Natural killer cell (primary cell): Measurements from ENCODE around the gene KCNB1. TPM values are rescaled to one million over a fixed set of nuclear protein-coding genes. Genes with fewer than 3 reads are reported as not detected.
"Not testable (repeated sequence)": the region's sequence is repeated elsewhere in the genome, so short reads cannot be mapped to it uniquely, and the experiment has no call there.

ENCODE experiments used
- ATAC-seq, 3 donors: fragments of 150-1000 bp in 2 of 3; fragments of 200-7000 bp in 1 of 3; cut with Tn5 transposase; 1 replicate in 1 of 3; 2 replicates in 2 of 3; pipeline ENCODE4 v1.10.0; 2021; ENCODE audit warnings: mild to moderate bottlenecking in 2 of 3, moderate library complexity in 2 of 3
- DNase-seq, 2 donors: peaks; one replicate each; pipeline versions ENCODE4 v3.0.0 to v3.0.0-alpha.2; 2013 to 2021; ENCODE audit warnings: mixed read lengths in 1 of 2
- H3K27ac ChIP-seq: one replicate; pipeline ENCODE4 v1.5.1; 2013; ENCODE audit warnings: mild to moderate bottlenecking, low read length
- H3K27me3 ChIP-seq: one replicate; pipeline ENCODE4 v1.6.1; 2013; ENCODE audit warnings: low read length; ENCODE audit not compliant: control insufficient read depth, insufficient read depth
- H3K36me3 ChIP-seq: one replicate; pipeline ENCODE4 v1.6.1; 2013; ENCODE audit warnings: low read length; ENCODE audit not compliant: control insufficient read depth, insufficient read depth
- H3K4me1 ChIP-seq: one replicate; pipeline ENCODE4 v1.6.1; 2013; ENCODE audit warnings: low read length; ENCODE audit not compliant: control insufficient read depth, insufficient read depth
- H3K4me3 ChIP-seq: one replicate; pipeline ENCODE4 v1.5.1; 2013; ENCODE audit warnings: low read length
- H3K9me3 ChIP-seq: one replicate; pipeline ENCODE4 v1.6.1; 2013; ENCODE audit warnings: low read length; ENCODE audit not compliant: control insufficient read depth, insufficient read depth
- H3K27ac Mint-ChIP-seq, 2 donors: one replicate each; pipeline ENCODE4 v1.8.0; 2022; ENCODE audit warnings: mild to moderate bottlenecking in 2 of 2, mixed read lengths in 2 of 2, moderate library complexity in 1 of 2
- H3K27me3 Mint-ChIP-seq, 2 donors: one replicate each; pipeline ENCODE4 v1.8.0; 2022; ENCODE audit warnings: low read depth in 2 of 2, mixed read lengths in 2 of 2
- H3K36me3 Mint-ChIP-seq: one replicate; pipeline ENCODE4 v1.8.0; 2022; ENCODE audit warnings: mixed read lengths
- H3K4me1 Mint-ChIP-seq, 2 donors: one replicate each; pipeline ENCODE4 v1.8.0; 2022; ENCODE audit warnings: mixed read lengths in 2 of 2
- H3K4me3 Mint-ChIP-seq: one replicate; pipeline ENCODE4 v1.8.0; 2022; ENCODE audit warnings: mild to moderate bottlenecking, moderate library complexity, mixed read lengths
- H3K9me3 Mint-ChIP-seq, 2 donors: one replicate each; pipeline ENCODE4 v1.8.0; 2022; ENCODE audit warnings: mixed read lengths in 2 of 2
- WGBS: methylation state at CpG from one replicate; pipeline ENCODE4 v1.1.7; 2013; ENCODE audit warnings: missing lambda C conversion rate; ENCODE audit not compliant: insufficient coverage; 5-methylcytosine and 5-hydroxymethylcytosine counted together
- intact Hi-C: fragments of 100-400 bp; cut with micrococcal nuclease; formaldehyde crosslinking; loops from one replicate; pipeline ENCODE4 v1.14.2; 2022
- total RNA-seq, 4 donors: library from RNA; stranded (reverse); fragments of 120-200 nt in 1 of 4; gene quantifications; one replicate each; pipeline versions ENCODE4 v1.2.3 to v1.2.4, GENCODE V29; 2013 to 2022
- TF ChIP-seq, protein P1 (sequence below): fragments of 200-600 bp; IDR thresholded peaks from one replicate; pipeline ENCODE4 v1.8.0; 2022; ENCODE audit warnings: antibody characterized with exemption

KCNB1 gene
- total RNA-seq, 3 donors from 2014 or later (not counting 1 experiment from before 2014, with no cell fraction given), result 0.09 TPM; not detected in 2

DNA sequence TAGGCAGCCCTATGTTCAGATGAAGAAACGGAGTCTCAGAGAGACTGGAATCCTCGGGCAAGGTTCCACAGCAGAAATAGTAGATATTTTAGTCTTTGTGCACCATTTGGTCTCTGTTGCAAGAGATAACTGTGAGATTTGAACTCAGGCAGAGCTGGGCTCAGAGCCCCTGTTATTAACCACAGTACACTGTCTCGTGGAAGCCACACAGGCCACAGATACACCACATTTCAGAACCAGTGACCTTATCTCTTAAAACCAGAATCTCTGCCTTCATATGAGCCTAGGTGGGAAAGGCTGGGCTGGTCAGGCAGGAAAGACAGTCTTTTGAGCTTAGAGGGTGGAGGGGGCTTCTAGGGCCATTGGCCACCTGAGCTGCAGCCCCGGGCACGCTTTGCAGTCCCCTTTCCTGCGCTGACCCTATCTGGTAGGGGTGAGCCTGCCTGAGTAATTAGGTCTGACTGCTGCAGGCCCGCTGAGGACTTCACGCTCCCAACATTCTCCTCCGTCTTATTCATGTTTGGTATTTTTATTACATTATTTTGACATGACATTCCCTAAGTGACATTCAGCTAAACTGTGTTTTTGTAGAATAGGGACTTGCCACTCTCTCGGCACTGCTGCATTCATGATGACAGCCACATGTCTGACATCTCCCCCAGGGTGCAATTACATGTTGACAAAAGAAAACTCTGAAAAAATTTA lies 71.1 kb downstream of the KCNB1 start:
- Mint-ChIP-seq H3K4me3 (no peak overlapping the region), H3K27me3 (peaks cover 17 to 40% of the 10 kb centered on the region in 2 donors), H3K9me3 (no peaks in the 10 kb centered on the region), H3K4me1 (no peaks in the 10 kb centered on the region), H3K36me3 (no peaks in the 10 kb centered on the region), H3K27ac (no peak overlapping the region)
- Histone ChIP-seq H3K4me3 (no peak overlapping the region), H3K27me3 (no peaks in the 10 kb centered on the region), H3K36me3 (no peaks in the 10 kb centered on the region), H3K4me1 (no peaks in the 10 kb centered on the region), H3K27ac (no peak overlapping the region), H3K9me3 (no peaks in the 10 kb centered on the region)
- DNase-seq, result no peak
- 75% methylated on average over 7 of the region's 10 CpGs for WGBS
- intact Hi-C loops, result no loop called here
- ATAC-seq, result no peak
- TF ChIP-seq, protein P1, sequence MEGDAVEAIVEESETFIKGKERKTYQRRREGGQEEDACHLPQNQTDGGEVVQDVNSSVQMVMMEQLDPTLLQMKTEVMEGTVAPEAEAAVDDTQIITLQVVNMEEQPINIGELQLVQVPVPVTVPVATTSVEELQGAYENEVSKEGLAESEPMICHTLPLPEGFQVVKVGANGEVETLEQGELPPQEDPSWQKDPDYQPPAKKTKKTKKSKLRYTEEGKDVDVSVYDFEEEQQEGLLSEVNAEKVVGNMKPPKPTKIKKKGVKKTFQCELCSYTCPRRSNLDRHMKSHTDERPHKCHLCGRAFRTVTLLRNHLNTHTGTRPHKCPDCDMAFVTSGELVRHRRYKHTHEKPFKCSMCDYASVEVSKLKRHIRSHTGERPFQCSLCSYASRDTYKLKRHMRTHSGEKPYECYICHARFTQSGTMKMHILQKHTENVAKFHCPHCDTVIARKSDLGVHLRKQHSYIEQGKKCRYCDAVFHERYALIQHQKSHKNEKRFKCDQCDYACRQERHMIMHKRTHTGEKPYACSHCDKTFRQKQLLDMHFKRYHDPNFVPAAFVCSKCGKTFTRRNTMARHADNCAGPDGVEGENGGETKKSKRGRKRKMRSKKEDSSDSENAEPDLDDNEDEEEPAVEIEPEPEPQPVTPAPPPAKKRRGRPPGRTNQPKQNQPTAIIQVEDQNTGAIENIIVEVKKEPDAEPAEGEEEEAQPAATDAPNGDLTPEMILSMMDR, result no peak

GRCh38 chr20:49409975-49410621 lies 72.4 kb downstream of the KCNB1 start:
- H3K9me3 ChIP-seq, ATAC-seq, H3K4me3 ChIP-seq, H3K9me3 Mint-ChIP-seq, H3K27ac Mint-ChIP-seq, H3K27ac ChIP-seq, H3K36me3 ChIP-seq, intact Hi-C loops, H3K4me3 Mint-ChIP-seq, H3K36me3 Mint-ChIP-seq, H3K27me3 ChIP-seq, H3K4me1 ChIP-seq, H3K4me1 Mint-ChIP-seq, DNase-seq: not testable (repeated sequence)
- WGBS, result 82% methylated on average over 5 of the region's 5 CpGs
- H3K27me3 Mint-ChIP-seq, result peaks cover 15 to 27% of the 10 kb centered on the region in 2 donors

- Histone ChIP-seq H3K9me3 (no peaks in the 10 kb centered on the region), H3K4me3 (no peak overlapping the region), H3K4me1 (no peaks in the 10 kb centered on the region), H3K27ac (no peak overlapping the region), H3K27me3 (no peaks in the 10 kb centered on the region), H3K36me3 (no peaks in the 10 kb centered on the region)
- H3K9me3 Mint-ChIP-seq, result no peaks in the 10 kb centered on the region
- DNase-seq (no peak), ATAC-seq (no peak)
- no peaks in the 10 kb centered on the region for H3K36me3 Mint-ChIP-seq
- intact Hi-C loops, result no loop called here
- peaks cover 16 to 21% of the 10 kb centered on the region in 2 donors for H3K27me3 Mint-ChIP-seq
- no peaks in the 10 kb centered on the region for H3K4me1 Mint-ChIP-seq
- H3K27ac Mint-ChIP-seq, result no peak overlapping the region
- TF ChIP-seq, protein P1, result no peak
- WGBS, result 83% methylated on average over 13 of the region's 13 CpGs
- no peak overlapping the region for H3K4me3 Mint-ChIP-seq
Observed at GRCh38 chr20:49409302-49409974, 73.0 kb downstream of the KCNB1 start.

DNA sequence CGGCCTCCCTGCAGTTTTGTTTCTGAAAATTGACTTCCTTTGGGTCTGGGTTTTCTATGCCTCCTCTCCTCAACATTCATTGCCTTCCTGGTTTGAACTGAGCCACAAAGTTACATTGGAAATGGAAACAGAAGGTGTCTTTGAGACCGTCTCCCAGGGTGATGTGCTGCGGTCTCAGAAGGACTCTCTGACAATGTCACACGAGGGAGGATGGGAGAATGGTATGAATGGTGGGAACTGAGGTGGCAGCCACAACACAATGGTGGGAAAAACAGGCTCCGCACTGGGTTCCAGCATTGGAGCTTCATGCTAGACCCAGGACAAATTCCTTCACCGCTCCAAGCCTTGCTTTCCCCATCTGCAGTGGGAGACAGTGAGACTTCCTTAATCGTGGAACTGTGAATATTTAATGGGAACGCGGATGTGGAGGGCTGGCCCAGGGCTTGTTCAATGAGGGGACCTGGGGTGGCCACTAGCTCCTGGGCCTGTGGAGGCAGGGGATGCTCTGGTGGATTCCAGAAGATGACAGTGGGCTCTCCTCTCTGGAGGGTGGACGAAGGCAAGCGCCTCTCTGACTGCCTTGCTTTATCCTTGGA lies 73.9 kb downstream of the KCNB1 start:
- H3K9me3 Mint-ChIP-seq, result no peaks in the 10 kb centered on the region
- Histone ChIP-seq H3K27me3 (no peaks in the 10 kb centered on the region), H3K9me3 (no peaks in the 10 kb centered on the region), H3K4me3 (no peak overlapping the region), H3K27ac (no peak overlapping the region), H3K36me3 (no peaks in the 10 kb centered on the region), H3K4me1 (no peaks in the 10 kb centered on the region)
- intact Hi-C loops, result no loop called here
- WGBS, result 84% methylated on average over 11 of the region's 11 CpGs
- H3K27me3 Mint-ChIP-seq, result peaks cover 11 to 13% of the 10 kb centered on the region in 2 donors
- DNase-seq (no peak), ATAC-seq (no peak)
- no peaks in the 10 kb centered on the region for H3K4me1 Mint-ChIP-seq
- H3K36me3 Mint-ChIP-seq, result no peaks in the 10 kb centered on the region
- TF ChIP-seq, protein P1, result no peak
- H3K4me3 Mint-ChIP-seq, result no peak overlapping the region
- H3K27ac Mint-ChIP-seq, result no peak overlapping the region
